GM10248 (cell line): ENCODE data around the gene ERVMER34-1.

Source experiments
- CTCF ChIA-PET: fragments of 300-600 bp; sonication (Branson Sonifier 250); formaldehyde crosslinking; extraction: SDS; loops from one replicate; lab custom pipeline; 2021; ENCODE audit warnings: antibody characterized with exemption; lab: Yijun Ruan, JAX
- POLR2A ChIA-PET: fragments of 350-650 bp; sonication (Branson Sonifier 250); formaldehyde crosslinking; extraction: SDS; loops from one replicate; lab custom pipeline; 2020; ENCODE audit warnings: antibody characterized with exemption; lab: Yijun Ruan, JAX
- DNase-seq: peaks from one replicate; pipeline ENCODE4 v3.0.0; 2012; ENCODE audit errors: extremely low spot score
- CTCF ChIP-seq: IDR thresholded peaks from 2 replicates; pipeline ENCODE4 v1.5.1; 2012; ENCODE audit warnings: mild to moderate bottlenecking, low read depth; ENCODE audit errors: extremely low read depth, missing control alignments, control extremely low read depth

ERVMER34-1 gene

GRCh38 chr4:52694936-52695335 lies 56.3 kb downstream of the ERVMER34-1 start:
- ChIA-PET CTCF (interaction anchor here (1.0 to 2.5 kb wide), 4 partner anchors 9 to 150 kb away, joined by 3 to 6 read pairs (median 4); no protein-coding TSS in a partner anchor), POLR2A (interaction anchor here (1.7 kb wide), 1 partner anchor 17 kb away, joined by 6 read pairs; no protein-coding TSS in a partner anchor)
- no peak for TF ChIP-seq CTCF
- DNase-seq = no peak

GRCh38 chr4:52693492-52693891 lies 57.7 kb downstream of the ERVMER34-1 start:
- CTCF ChIA-PET = no interaction called here
- DNase-seq = no peak
- POLR2A ChIA-PET = no interaction called here
- no peak for TF ChIP-seq CTCF
